GM21528 (cell line): ENCODE data around the gene FCHSD2.

ENCODE experiments used
- ATAC-seq: cut with Tn5 transposase; IDR thresholded peaks from one replicate; pipeline ENCODE4 v1.9.1; 2021; ENCODE audit warnings: mild to moderate bottlenecking, moderate library complexity; ENCODE audit not compliant: unreplicated experiment, low FRiP score

Gene FCHSD2

DNA sequence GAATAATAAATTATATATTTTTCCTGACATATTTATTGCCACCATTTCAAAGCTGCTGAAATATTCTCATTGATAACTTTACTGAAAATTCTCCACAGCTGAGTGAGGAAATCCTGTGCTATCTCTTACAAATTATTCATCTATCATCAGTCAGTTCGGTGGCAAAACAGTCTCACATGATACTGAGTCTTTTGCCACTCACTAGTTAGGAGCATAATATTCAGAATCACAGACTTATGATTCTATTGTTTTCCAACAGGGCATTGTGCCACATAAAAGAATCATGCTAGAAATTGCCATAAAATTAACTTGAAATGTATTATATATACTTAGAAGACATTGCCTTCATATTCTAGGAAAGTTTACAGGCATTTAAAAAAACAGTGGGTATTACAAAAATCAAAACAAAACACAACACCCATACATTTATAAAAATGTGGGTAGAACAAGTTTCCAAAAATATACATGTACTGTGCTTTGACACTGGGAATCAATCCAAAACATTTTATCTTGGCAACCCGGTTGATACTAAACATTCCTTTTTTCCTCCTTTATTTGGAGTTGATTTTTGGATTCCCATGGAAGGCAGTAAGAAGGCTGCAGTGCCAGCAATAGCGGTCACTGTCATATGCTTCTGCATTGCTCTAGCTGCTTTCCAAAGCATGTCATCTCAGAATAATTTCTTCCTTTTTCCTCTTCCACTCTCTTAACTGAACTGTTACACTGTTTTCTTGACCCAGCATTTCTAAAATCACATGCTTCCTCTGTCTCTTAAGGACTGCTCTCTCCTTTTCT is 285.4 kb downstream of the FCHSD2 start:
- ATAC-seq, result no peak

DNA sequence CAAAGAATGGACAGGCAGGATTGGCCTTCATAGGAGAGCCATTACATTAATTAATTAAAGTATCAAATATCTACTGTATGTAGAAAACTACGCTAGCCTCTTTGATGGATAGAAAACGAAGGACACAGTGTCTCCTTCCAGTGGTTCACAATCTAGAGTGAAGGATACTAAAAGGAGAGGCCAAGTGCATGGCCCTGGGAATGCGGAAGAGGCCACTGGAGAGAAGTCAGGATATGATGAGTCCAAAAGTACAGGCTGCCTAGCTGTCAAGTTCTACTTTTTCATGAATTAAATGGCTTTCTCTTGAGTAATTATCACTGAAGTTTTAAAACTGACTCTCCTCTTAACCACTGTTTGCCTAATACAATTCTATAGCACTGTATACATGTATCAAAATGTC is 286.1 kb downstream of the FCHSD2 start:
- no peak for ATAC-seq

DNA sequence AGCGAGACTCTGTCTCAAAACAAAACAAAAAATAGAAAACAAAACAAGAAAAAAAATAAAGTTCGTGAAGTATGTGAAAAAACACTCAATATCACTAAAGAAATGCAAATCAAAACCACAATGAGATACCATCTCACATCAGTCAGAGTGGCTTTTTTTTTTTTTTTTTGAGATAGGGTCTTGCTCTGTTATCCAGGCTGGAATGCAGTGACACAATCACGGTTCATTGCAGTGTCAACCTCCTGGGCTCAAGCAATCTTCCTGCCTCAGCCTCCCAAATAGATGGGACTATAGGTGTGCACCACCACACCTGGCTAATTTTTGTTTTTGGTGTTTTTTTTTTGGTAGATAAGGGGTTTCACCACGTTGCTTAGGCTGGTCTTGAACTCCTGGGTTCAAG is 290.4 kb downstream of the FCHSD2 start:
- no peak for ATAC-seq

GRCh38 chr11:72850832-72851231 is 291.3 kb downstream of the FCHSD2 start:
- no peak for ATAC-seq

DNA sequence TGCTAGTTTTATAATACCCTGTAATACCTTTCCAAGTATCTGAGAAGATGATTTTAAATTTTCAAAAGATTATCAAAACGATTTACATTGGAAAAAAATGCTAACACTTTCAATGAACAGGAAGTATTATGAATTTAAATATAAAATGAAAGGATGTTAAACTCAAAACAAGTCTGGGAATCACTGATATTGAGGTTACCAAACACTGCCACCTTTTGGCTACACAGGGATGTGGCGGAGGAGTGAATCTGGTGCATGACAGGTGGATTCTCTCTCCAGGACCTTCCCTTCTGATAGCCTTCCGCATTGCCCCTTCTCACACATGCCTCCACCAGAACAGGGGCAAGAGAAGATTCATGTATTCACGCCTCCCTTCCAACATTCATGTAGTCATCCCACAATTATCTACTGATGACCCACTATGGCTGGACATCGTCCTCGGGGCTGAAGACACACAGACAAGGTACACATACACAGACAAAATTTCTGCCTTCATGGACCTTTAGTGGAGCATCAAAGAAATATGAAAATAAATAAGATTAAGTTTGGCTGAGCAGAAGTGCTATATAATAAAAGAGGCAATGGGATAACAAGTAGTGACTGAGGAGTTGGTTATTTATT is 293.2 kb downstream of the FCHSD2 start:
- no peak for ATAC-seq

- ATAC-seq, result no peak
Observed at GRCh38 chr11:72844356-72844755, 297.8 kb downstream of the FCHSD2 start.

DNA sequence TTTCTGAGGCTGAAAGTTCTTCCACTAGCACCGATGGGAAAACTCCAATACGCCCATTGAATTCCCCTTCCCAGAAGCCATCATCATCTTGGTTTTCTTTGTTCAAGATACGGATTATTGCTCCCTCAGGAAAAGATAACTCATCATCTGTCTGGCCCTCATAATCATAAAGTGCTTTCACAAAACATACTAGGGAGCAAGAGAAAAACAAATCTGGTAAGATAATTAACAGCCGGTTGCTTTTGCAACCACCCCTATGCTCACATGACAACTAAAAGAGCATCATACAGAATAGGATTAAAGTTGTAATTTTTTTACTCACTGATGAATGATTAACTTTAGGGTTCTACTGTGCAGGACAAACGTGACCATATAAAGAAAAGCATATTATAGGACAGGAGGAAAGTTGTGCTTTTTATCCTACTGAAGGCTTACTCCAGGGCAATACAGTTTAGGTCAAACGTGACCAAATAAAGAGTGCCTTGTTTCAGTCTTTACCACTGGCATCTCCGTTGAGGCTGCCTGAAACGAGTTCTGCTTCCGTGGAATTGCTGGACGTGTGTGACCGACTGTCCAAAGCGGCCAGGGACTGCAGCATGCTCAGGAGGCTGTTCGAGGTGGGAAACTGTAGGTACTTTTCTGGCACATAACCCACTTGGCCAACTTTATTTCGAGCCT is 299.3 kb downstream of the FCHSD2 start:
- no peak for ATAC-seq

- ATAC-seq, result no peak
Observed at GRCh38 chr11:72842126-72842525, 300.0 kb downstream of the FCHSD2 start.

DNA sequence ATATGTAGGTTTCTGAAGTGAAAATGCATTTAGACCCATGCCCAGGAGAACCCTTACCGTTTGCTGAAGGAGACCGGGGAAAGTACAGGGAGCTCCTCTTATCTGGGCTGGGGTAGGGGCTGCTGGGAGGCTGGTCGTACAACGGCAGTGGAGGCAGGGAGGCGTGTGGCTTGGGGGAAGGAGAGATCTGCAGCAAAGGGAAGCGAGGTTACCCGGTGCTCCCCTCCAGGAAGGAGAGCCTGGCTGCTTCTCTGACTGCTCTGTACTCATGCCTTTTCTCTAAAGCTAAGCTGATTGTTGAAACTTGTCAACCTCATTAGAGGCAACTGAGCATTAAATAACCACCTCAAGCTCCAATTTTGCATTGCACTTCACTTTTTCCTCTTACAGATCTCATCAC is 300.7 kb downstream of the FCHSD2 start:
- ATAC-seq, result no peak

- ATAC-seq, result no peak
Observed at GRCh38 chr11:72840780-72841179, 301.3 kb downstream of the FCHSD2 start.

GRCh38 chr11:72838691-72839305 is 303.3 kb downstream of the FCHSD2 start:
- ATAC-seq, result no peak

DNA sequence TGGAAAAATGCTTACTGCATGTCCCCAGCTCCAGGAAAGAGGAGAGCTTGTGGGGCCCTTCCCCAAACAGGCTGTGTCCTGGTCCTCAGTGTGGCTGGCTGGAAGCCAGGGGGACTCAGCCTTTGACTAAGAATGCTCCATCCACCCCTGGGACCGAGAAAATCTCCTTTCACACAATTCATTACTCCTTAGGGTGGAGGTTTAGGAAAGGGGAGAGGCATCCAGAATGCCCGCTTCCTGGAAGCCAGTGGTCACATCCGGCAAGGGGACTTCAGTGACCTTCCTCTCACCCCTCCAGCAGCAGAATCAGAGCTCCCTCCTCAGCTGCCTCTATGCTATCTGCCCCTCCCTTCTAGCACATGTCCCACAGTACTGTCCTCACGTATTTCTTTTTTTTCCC is 306.0 kb downstream of the FCHSD2 start:
- ATAC-seq, result no peak

- ATAC-seq, result no peak
Observed at GRCh38 chr11:72834905-72835304, 307.2 kb downstream of the FCHSD2 start.

DNA sequence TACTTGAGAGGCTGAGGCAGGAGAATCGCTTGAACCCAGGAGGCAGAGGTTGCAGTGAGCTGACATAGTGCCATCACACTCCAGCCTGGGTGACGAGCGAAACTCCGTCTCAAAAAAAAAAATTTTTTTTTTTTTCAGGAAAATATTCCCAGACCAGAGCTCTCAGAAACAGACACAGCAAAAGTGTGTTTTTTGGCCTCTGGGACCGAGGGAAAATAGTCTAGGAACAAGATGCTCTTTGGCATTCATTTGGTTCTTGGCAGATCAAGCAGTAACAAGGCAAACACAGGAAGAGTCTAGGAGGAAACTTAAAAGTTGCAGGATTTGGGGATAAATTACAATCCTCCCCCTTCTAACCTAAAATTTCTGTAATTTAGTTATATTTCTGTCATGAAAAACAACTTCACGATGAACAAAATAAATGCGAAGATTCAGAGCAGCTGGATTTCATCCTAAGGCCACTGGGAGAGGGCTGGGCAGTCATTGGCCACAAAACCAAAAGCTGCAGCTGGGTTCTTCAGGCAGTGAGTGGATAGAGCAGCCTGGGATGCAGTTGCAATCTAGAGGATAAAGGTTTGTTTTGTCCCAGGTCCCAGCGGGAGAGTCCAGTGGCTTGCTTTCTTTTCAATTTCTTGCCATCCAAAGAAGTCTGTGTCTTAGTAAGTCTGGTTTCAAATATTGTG is 308.2 kb downstream of the FCHSD2 start:
- no peak for ATAC-seq

GRCh38 chr11:72833083-72833733 is 308.9 kb downstream of the FCHSD2 start:
- ATAC-seq, result no peak

- no peak for ATAC-seq
Observed at GRCh38 chr11:72832301-72833082, 309.6 kb downstream of the FCHSD2 start.

- no peak for ATAC-seq
Observed at GRCh38 chr11:72831521-72832300, 310.4 kb downstream of the FCHSD2 start.

GRCh38 chr11:72829884-72830533 is 312.1 kb downstream of the FCHSD2 start:
- no peak for ATAC-seq
